B cell (primary cell): Measurements from ENCODE around the gene ARNT2.

Source experiments
- EZH2 ChIP-seq: IDR thresholded peaks from 2 replicates; pipeline ENCODE4 v1.6.1; 2012; ENCODE audit warnings: borderline replicate concordance, low read depth, mild to moderate bottlenecking, moderate library complexity, low read length; ENCODE audit not compliant: insufficient read depth, poor library complexity, severe bottlenecking
- TF ChIP-seq, protein P1 (sequence below): fragments of 200-600 bp; IDR thresholded peaks from one replicate; pipeline ENCODE4 v1.8.0; 2022; ENCODE audit warnings: antibody characterized with exemption, mild to moderate bottlenecking

DNA sequence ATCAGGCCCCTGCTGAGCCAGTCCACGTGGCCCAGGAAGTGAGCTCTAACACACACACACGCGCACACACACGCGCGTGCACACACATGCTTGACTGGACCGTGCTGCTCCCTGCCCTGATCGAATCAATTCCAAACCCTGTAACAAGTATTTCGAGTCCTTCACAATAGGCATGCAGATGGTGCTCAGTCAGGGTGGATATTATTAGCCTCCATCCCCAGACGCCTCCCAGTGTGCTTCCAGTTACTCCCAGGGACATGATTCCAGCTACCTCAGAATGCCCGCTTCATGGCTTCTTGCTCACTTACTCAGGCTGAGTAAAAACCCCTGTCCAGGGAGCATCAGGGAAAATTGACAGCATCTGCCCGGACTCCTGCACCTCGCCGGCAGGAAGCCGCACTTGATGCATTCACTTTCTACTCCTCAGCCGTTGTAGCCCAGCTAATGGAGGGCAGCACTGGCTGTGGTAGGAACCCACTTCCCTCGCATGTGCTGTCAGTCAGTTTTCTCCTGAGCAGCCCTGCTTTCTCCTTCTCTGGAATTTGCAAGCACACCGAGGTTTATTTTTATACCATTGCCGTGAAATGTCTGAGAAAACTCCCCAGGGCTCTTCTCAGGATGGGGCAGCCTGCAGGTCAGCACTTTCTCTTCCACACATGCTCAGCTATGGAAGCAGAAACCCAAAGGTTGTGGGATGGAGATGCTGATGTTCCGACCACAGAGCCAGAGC is 164.9 kb downstream of the ARNT2 start:
- TF ChIP-seq, protein P1, sequence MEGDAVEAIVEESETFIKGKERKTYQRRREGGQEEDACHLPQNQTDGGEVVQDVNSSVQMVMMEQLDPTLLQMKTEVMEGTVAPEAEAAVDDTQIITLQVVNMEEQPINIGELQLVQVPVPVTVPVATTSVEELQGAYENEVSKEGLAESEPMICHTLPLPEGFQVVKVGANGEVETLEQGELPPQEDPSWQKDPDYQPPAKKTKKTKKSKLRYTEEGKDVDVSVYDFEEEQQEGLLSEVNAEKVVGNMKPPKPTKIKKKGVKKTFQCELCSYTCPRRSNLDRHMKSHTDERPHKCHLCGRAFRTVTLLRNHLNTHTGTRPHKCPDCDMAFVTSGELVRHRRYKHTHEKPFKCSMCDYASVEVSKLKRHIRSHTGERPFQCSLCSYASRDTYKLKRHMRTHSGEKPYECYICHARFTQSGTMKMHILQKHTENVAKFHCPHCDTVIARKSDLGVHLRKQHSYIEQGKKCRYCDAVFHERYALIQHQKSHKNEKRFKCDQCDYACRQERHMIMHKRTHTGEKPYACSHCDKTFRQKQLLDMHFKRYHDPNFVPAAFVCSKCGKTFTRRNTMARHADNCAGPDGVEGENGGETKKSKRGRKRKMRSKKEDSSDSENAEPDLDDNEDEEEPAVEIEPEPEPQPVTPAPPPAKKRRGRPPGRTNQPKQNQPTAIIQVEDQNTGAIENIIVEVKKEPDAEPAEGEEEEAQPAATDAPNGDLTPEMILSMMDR = no peak
- no peak for TF ChIP-seq EZH2
